NCI-H226 (cell line): ENCODE data around the gene XYLB.

ENCODE experiments used
- DNase-seq: peaks from one replicate; pipeline ENCODE4 v3.0.0-alpha.2; 2015

XYLB gene

DNA sequence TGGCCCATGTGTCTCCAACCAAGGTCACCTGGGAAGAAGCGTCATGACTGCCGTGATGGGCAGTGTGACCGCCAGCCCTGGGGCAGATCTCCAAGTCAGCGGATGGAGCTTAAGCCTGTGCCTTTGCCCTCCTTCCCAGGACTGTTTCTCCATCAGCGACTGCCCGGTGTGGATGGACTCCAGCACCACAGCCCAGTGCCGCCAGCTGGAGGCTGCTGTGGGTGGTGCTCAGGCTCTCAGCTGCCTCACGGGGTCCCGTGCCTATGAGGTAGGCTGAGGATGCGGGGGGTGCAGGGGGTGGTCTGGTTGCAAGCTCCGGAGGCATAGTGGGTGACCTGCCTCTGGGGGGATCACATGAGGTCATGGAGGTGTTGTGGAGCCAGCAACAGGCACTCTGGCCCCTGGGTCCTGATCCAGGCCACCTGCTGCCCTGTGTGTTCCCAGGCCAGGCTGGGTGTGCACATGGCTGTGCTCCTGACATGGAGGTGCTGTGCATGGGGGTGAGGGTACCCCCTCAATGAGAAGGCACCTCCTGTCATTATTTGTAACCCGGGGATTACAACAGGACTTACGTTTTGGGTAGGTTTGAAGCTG is 19.0 kb downstream of the XYLB start:
- DNase-seq: no peak

DNA sequence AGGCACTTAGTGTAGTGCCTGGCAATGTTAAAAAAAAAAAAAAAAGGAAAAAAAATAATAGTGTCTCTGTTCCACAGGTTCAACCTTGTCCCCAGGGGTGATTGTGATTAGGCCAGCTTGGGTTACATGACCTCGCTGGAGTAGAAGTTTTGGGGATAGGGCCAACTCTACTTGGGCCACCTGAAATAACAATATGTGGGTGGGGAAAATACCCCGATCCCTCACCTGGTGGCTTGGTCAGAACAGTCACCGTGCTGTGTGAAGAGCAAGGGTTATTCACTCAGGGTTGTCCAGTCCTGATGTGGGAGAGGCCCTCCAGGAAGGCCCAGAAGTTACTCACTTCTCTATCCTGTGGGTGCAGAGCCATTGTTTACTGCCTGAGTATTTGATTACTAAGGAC is 19.5 kb downstream of the XYLB start:
- no peak for DNase-seq

DNA sequence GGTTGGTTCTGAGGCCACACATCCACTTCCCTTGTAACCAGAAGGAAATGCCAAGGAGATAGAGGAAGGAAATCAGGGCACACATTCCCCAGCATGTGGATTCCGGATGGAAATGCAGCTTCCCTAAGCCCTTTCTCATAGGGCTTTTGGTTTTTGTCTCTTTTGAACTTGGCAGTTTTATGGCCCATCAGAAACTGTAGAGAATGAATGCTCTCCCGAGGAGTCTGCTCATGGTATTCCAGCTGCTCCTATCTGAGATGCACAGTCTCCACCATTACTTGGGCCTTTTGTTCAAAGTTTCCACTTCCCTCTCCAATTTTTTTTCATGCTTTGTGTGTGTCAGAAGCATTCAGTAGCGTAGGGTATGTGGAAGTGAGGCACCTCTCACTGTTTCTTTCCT is 21.2 kb downstream of the XYLB start:
- no peak for DNase-seq

DNA sequence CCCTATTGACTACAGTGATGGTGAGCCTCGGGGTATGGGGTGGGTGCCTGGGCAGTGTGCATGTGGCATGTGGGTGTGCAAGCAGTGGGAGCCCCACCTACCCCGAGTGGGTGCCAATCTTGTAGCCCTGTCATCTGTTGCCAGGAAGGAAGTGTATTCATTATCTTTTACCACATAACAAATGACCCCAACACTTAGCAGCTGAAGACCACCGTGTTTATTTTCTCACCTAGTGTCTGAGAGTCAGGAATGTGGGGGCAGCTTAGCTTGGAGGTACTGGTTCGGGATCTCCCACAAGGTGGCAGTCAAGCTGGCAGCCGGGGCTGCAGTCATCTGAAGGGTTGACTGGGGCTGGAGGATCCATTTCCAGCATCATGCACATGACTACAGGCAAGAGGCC is 21.7 kb downstream of the XYLB start:
- no peak for DNase-seq

DNA sequence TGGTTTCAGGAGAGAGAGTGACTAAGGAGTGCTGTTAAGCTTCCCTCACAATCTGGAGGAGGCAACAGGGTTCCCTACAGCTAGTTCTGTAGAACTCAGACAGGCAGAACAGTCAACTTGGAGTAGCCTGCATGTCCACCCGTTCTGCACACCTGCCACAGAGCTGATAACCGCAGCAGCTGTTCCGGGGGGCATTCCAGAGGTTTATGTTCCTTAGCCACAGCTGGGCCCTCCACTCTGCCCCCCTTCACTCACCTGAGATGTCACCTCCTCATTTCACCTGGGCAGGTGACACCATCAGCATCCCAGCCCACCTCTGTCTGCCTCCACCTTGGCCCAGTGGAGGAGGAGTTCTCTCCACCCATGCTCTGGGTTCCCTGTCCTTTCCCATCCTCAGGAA is 22.6 kb downstream of the XYLB start:
- DNase-seq: no peak

DNA sequence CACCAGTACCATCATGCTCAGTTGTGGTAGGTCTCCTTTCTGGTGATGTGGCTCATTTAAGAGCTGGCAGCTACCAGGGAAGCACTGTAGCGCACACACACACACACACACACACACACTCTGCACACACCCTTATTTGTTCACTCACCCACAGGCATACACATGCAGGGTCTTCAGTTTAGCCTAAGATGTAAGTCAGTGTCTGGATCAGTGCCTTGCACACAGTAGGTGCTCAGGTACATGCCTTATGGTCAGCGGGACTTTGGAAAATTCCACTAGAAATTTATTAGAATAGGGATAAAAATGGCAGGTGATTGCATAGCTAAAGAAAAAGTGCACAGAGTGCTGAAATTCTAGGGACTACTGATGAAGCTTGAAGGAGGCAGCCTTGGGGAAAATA is 23.6 kb downstream of the XYLB start:
- DNase-seq: no peak

DNA sequence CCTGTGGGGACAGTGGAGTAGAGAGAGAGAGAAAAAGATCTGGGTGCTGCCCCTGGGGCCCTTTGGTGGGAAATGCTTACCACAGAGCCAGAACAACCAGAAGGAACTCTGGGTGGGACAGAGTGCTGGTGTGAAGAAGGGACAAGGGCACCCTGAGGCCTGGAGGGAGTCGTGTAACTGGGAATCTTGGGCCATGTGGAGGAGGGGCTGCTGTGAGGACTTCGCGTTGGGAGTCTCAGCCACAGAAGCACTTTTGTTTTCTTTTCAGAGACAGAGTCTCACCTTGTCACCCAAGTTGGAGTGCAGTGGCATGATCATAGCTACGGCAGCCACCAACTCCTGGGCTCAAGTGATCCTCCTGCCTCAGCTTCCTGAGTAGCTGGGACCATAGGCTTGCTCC is 24.3 kb downstream of the XYLB start:
- DNase-seq: no peak

DNA sequence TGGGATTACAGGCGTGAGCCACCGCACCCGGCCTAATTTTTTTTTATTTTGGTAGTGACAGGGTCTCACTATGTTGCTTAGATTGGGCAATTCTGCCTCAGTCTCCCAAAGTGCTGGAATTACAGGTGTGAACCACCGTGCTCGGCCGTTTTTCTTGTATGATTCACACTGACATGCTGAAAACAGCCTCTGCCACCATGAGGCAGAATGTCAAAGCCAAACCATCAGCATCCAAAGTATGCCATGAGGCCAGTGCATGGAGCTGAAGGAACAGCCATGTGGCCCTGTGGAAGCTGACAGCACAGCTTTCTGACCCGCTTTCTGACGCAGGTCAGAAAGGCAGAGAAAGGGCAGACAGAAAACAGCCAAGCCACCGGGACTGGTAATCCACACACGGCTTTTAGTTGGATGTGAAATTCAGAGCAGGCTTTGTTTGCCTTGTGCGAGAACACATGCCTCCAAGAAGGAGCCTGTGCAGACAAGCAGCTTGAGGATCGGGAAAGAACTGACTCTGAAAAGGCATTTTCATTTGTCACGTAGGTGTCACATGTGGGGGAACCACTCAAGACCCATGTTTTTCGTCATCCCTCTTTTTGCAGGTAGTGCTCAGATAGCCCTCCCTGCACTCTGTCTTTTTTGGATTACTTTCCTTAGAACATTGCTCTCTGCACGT is 25.1 kb downstream of the XYLB start:
- DNase-seq: no peak

DNA sequence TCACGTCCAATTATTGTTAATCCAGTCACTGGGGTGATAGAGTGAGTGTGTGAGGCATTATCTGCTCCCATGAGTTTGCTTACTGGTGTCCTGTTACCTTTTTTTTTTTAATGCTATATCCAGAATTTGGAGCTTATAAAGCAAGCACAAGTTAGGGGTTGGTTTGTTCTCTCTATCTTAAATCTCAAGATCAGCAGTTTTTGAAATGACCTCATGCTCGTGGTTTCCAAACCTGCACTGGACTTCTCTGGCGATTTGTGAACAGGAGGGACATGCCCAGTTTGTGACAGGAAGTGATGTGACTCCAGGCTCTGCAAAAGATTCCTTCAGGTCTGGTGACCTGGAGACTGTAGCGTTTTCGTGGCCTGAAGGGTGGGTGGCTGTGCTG is 25.6 kb downstream of the XYLB start:
- no peak for DNase-seq

DNA sequence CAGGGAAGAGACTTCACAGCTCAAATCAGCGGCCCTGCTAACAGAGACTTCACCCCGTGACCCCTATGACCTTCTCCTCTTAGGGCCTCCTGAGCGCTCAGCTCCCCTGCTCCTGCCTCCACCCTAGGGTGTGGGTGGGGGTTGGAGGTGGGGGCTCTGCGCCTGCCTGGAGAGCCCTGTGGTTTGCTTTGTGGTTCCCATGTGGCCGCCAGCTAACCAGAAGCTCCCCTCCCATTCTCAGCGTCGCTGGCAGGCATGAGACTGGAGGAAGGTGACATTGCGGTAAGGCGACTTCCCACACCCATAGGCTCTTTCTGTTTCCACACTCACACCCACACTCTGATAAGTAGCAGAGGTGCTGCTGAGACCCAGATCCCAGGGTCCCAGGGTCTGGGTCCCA is 27.6 kb downstream of the XYLB start:
- DNase-seq: no peak

DNA sequence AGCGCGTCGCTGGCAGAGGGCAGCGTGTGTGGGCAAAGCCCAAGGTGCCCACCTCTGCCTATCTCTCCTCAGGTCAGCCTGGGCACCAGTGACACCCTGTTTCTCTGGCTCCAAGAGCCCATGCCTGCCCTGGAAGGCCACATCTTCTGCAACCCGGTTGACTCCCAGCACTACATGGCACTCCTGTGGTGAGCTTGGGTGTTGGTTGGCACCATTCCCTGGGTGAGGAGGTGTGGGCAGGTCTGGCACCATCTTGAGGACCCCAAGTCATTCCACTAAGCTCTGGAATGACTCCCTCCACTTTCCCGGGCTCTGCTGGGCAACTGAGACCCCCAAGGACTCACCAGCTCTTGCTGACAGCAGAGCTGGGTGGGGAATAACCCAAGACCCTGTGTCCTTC is 28.5 kb downstream of the XYLB start:
- DNase-seq: no peak

DNA sequence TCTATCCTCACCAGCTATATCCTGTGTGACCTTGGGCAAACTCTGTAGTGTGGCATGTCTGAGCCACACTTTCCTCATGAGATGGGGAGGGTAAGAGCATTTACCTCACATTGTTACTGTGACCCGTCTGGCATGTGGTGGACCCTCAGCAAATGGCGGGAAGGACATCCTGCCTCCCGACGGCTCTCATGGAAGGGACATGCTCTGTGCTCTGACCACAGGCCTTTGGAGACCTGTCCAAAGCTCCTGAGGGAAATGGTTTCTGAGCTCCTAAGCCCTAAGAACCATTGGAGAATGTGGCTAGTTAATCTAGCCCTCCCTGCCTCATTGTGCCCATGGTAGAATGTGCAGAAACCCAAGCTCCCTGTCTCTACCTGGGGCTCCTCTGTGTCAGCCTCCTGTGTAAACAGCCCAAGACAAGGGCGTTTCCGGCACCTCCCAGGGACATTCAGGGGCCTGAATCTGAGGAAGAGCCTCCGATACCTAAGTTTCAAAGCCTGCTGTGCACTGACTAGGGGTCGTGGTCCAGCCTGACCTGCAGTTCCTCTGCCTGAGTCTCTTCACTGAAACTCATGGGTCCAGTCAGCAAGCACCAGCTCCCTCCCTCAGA is 29.0 kb downstream of the XYLB start:
- DNase-seq: no peak

DNA sequence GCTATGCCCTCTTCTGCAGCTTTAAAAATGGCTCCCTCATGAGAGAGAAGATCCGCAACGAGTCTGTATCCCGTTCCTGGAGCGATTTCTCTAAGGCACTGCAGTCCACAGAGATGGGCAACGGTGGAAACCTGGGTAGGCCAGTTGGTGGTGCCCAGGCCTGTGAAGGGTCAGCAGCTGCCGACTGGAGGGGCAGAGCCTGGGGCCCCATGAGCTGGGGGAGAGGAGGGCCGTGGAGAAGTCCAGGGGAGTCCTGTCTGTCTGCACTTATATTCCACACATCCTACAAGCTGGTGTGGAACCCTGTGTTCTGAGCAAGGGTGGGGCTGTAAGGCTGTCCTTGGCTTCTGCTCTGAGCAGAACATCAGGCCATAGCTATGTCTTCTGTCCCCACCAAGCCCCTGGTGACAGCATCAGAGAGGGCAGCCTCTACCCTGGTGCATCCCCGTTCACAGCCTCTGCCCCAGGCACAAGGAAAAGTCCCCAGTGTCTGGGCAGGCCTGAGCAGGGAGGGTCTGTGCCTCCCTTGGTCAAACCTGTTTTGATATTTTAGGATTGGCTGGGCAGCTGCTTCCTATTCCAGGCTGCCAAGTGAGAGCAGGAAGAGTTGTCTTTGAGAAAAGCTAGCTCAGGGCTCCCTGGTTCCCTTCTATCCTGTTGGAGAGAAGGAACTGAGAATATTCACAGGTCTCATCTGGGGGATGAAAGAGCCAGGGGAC is 29.7 kb downstream of the XYLB start:
- DNase-seq: no peak

DNA sequence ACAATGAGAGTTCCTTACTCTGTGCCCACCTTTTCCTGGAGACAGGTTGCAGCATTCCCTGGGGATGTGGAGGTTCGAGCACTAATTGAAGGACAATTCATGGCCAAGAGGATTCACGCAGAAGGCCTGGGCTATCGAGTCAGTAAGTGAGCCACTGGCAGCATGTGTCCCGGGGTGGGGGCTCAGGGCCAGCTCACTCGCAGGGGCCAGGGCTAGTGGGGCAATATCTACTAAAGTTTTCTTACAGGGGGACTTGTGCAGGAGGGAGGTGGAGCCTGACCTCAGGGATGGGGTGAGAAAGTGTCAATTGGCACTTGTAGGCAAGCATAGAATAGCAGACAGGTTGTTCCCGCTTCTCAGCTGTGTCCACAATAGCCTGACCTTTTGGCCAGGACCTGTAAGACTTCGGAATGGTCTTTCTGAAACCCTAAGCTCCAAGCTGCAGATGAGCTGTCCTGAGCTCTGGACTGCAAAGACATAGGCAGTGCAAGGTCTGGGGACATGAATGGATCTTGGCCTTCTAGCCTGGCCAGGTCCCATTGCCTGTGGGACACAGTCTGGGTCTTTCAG is 32.7 kb downstream of the XYLB start:
- DNase-seq: no peak

DNA sequence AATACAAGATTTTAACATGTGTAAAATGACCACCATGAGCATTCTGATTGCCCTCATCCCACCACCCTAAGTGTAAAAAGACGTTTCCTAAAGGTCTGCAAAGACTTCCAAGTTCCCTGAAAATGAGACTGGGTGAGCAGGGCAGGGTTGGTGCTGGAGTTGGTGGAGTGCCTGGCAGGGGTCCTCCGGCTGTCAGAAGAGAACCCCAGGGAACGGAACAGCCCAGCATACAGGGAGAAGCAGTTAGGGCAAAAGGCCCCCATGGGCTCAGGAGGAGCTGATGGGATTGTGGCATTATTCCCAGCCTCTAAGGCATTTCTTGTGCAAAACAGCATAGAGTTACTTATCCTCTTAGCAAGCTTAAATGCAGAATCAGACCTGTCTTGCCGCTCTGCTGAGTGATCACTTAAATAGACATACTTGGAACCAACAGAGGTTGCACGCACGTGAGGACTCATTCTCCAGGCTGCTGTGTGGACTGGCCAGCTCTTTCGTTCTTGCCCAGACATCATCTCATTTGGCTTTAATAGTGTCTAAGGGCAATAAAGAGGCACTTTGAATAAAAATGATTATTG is 36.0 kb downstream of the XYLB start:
- DNase-seq: no peak

DNA sequence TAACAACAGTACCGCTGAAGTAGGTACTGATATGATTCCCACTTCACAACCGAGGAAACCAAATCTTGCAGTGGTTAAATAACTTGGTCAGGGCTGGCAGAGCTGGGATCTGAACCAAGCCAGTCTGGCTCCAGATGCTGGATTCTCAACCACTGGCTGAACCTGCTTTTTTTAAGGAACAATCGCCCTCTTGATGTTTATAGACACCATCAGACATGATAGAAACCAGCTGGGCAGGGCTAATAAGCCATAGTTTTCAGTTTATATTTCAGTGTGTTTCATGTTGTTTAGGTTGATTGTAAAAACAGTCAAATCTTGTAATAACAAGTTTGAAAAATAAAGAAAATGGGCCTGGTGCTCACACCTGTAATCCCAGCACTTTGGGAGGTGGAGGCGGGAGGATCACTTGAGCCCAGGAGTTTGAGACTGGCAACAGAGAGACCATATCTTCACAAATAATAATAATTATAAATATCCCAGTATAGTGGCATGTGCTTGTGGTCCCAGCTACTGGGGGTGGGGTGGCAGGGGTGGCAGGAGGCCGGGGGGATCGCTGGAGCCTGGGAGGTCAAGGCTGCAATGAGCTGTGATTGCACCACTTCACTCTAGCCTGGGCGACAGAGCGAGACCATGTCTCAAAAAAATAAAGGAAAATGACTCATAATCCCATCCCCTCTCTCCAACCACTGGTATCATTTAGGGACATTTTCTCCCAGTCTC is 36.7 kb downstream of the XYLB start:
- DNase-seq: no peak

DNA sequence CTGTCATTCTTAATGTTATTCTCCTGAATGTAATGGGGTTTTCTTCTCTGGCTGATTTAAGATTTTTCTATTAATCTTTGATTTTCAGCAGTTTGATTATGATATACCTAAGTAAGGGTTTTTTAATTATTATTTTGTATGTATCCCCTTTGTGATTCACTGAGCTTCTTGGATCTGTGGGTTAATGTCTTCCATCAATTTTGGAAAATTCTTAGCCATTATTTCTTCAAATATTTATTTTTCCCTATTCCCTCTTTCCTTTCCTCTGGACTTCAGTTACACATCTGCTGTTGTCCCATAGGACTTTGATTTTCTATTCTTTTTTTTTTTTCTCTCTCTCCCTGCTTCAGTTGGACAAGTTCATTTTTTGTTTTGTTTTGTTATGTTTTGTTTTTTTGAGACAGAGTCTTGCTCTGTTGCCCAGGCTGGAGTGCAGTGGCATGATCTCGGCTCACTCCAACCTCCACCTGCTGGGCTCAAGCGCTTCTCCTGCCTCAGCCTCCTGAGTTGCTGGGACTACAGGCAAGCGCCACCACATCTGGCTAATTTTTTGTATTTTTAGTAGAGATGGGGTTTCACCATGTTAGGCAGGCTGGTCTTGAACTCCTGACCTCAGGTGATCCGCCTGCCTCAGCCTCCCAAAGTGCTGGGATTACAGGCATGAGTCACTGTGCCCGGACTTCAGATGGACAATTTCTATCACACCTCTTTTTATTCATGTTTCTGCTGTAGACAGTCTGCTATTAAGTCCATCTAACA is 40.6 kb downstream of the XYLB start:
- no peak for DNase-seq

DNA sequence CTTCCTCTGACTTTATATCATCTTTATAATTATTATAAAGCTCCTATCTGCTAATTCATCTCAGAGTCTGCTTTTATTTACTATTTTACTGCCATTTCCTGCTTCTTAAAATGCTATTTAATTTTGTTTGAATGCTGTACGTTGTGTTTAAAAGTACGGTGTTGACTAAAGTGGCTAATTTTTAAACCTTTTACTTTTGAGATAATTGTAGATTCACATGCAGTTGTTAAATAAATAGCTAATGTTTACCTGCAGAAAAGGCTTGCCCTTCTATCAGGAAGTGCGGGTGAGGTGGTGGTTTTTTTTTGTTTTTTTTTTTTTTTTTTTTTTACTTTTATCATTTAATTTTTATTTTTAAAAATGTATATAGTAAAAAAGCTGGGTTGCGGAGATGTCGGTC is 41.3 kb downstream of the XYLB start:
- no peak for DNase-seq

DNA sequence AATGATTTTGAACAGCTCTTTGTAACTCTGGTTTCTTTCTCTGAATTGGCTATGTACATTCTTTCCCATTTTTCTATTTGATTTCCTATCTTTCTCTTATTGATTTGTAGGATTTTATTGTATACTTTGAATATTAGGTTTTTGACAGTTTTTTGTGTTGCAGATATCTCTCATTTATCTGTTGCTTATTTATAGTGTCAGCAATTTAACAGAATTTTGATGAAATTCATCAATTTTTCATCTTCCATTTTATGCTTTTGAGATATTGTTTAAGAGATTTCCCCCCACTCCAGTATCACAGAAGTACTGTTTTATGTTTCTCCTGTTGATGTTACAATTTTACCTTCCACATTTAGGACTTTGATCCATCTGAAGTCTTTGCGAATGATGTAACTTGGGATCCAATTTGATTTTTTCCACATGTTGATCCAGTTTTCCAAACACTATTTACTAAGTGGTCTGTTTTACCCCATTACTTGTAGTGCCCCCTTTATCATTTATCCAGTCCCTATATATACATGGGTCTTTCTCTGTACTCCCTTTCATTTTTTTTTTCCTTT is 46.1 kb downstream of the XYLB start:
- no peak for DNase-seq

DNA sequence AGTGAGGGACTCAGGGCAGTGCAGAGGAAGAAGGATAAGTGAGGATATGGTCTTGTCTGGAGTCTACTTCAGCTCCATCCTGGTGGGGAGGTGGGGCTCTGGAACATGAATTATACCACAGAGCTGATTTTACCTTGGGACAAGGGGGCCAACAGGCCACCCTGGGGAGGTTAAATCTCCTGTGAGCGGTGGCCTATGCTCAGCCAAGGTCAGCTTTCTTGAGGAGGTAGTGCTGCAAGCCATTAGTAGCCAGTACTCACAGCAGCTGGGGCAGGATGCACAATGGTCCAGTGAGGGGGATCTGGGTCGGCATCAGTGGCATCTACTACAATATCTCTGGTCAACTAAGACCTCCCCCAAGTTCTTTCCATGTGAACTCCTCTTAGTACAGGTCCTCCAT is 49.7 kb downstream of the XYLB start:
- DNase-seq: no peak

DNA sequence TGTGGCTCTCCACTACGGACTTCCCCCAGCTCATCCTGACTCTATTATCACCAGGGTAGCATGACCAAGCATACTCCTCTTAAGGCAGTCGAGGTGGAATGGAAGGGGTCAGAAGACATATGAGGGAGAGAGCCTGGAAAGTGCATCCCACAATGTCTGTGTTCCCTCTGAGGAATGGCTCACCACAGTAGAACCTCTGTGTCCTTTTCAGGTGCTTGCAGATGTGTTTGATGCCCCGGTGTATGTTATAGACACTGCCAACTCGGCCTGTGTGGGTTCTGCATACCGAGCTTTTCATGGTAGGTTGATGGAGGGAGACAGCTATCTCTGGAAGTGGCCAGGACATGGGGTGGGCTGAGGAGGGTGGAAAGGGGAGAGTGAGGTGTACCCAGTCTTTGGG is 50.3 kb downstream of the XYLB start:
- DNase-seq: no peak

DNA sequence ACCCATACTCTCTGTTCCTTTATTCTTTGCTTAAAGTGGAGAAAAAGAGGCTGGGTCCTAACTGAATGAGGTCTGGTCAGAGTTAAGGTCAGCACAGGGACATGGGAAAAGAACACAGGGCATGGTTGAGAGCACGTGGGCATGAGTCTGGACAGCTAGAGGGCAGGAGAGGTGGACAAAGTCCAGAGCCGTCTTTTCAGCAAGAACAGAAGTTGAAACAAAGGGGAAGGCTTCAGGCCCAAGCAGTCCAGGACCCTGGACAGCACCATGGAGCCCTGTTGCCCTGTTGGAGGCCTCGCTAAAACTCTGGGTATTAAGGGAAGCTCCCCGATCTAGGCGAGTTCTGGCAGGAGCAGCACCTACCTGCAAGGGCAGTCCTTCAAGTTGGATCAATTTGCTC is 50.7 kb downstream of the XYLB start:
- DNase-seq: peak; percentile 6
